Measurements from ENCODE around the gene STX1B.

Gene STX1B

DNA sequence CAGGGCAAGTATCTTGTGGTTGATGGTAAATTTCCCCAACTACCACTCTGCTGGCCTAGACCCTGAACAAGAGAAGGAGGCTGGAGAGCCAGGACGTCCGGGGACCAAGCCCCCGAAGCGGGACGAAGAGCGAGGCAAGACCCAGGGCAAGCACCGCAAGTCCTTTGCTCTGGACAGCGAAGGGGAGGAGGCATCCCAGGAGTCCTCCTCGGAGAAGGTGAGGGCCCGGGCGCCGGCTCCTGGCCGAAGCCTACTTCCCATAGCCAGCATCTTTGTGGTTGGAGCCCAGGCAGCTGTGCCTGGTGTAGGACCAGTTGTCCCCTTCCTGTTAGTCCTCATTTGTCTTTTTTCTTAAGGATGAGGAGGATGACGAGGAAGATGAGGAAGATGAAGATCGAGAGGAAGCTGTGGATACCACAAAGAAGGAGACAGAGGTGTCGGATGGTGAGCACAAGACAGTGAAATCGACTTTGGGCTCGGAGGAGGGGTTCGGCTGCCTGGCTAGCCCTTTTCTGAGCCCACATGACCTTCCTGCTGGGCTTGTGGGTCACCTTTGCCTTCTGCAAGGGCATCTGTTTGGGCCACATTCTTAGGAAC is 41.1 kb downstream of the STX1B start:
- Histone ChIP-seq H3K4me2 (ENCODE audit: low read length) (no peak overlapping the region), H3K79me2 (ENCODE audit: insufficient read depth, low read length) (no peaks in the 10 kb centered on the region), H3F3A (ENCODE audit: insufficient read depth, low read length) (no peaks in the 10 kb centered on the region), H3K36me3 (ENCODE audit: insufficient read depth, low read length) (peaks cover 87% of the 10 kb centered on the region), H3K9ac (ENCODE audit: low read length) (no peak overlapping the region), H2AFZ (ENCODE audit: low read length) (no peak overlapping the region), H3K27me3 (ENCODE audit: insufficient read depth, low read length) (no peaks in the 10 kb centered on the region), H3K9me2 (ENCODE audit: low read depth, low read length) (no peaks in the 10 kb centered on the region), H3K27ac (ENCODE audit: low read depth, low read length, poor library complexity, severe bottlenecking) (no peak overlapping the region), H3K4me1 (ENCODE audit: insufficient read depth, low read length, severe bottlenecking) (no peaks in the 10 kb centered on the region), H4K20me1 (ENCODE audit: insufficient read depth, low read length) (no peaks in the 10 kb centered on the region), H3K9me3 (ENCODE audit: low read length) (no peaks in the 10 kb centered on the region), H3K4me3 (ENCODE audit: low read depth, low read length, poor library complexity, severe bottlenecking) (no peak overlapping the region)
- TF ChIP-seq, protein P1, sequence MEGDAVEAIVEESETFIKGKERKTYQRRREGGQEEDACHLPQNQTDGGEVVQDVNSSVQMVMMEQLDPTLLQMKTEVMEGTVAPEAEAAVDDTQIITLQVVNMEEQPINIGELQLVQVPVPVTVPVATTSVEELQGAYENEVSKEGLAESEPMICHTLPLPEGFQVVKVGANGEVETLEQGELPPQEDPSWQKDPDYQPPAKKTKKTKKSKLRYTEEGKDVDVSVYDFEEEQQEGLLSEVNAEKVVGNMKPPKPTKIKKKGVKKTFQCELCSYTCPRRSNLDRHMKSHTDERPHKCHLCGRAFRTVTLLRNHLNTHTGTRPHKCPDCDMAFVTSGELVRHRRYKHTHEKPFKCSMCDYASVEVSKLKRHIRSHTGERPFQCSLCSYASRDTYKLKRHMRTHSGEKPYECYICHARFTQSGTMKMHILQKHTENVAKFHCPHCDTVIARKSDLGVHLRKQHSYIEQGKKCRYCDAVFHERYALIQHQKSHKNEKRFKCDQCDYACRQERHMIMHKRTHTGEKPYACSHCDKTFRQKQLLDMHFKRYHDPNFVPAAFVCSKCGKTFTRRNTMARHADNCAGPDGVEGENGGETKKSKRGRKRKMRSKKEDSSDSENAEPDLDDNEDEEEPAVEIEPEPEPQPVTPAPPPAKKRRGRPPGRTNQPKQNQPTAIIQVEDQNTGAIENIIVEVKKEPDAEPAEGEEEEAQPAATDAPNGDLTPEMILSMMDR (IDR thresholded peaks at IDR 0.05; ENCODE audit: low read length), result no peak
- TF ChIP-seq EZH2 (IDR thresholded peaks at IDR 0.05; ENCODE audit: borderline replicate concordance, low read length), result no peak

DNA sequence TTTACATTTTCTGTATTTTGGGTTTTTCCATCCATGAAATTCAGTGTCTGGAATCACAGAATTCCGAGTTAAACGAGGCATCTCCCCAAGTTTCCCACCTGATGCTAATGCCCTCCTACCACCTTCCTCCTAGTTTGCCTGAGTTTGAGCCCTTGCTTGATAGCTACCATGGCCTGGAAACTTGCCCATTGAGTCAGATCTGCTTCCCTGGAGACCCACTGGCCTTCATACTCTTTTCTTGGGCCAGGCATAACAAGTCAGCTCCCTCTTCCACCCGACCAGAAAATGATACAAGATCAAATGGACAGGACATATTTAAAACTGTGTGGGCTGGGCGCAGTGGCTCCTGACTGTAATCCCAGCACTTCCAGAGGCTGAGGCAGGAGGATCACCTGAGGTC is 42.6 kb downstream of the STX1B start:
- no peaks in the 10 kb centered on the region for H3K9me2 ChIP-seq (ENCODE audit: low read depth, low read length)
- H3K36me3 ChIP-seq (ENCODE audit: insufficient read depth, low read length), result peaks cover 87% of the 10 kb centered on the region
- no peaks in the 10 kb centered on the region for H3F3A ChIP-seq (ENCODE audit: insufficient read depth, low read length)
- no peaks in the 10 kb centered on the region for H3K27me3 ChIP-seq (ENCODE audit: insufficient read depth, low read length)
- H3K27ac ChIP-seq (ENCODE audit: low read depth, low read length, poor library complexity, severe bottlenecking), result no peak overlapping the region
- no peak overlapping the region for H3K4me3 ChIP-seq (ENCODE audit: low read depth, low read length, poor library complexity, severe bottlenecking)
- no peaks in the 10 kb centered on the region for H3K9me3 ChIP-seq (ENCODE audit: low read length)
- no peak overlapping the region for H3K4me2 ChIP-seq (ENCODE audit: low read length)
- no peak overlapping the region for H3K9ac ChIP-seq (ENCODE audit: low read length)
- no peaks in the 10 kb centered on the region for H3K79me2 ChIP-seq (ENCODE audit: insufficient read depth, low read length)
- H2AFZ ChIP-seq (ENCODE audit: low read length), result no peak overlapping the region
- no peaks in the 10 kb centered on the region for H4K20me1 ChIP-seq (ENCODE audit: insufficient read depth, low read length)
- H3K4me1 ChIP-seq (ENCODE audit: insufficient read depth, low read length, severe bottlenecking), result no peaks in the 10 kb centered on the region
- TF ChIP-seq EZH2 (IDR thresholded peaks at IDR 0.05; ENCODE audit: borderline replicate concordance, low read length), result no peak
- TF ChIP-seq, protein P1 (IDR thresholded peaks at IDR 0.05; ENCODE audit: low read length), result no peak

DNA sequence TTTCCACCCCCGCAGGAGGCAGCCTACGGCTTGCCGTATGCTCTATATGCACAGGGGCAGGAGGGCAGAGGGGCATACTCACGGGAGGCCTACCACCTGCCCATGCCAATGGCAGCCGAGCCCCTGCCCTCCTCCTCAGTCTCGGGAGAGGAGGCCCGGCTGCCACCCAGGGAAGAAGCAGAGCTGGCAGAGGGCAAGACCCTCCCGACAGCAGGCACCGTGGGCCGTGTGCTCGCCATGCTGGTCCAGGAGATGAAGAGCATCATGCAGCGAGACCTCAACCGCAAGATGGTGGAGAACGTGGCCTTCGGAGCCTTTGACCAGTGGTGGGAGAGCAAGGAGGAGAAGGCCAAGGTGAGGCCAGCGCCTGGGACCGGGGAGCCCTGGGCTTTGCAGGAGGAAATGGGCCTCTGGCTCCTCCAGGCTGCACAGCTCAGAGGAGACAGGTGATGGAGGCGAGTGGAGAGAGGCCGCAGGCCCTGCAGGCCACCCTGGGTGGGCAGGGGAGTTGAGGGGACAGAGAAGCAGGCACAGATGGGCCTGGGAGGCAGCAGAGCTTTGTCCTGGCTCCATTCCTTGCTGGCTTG is 44.3 kb downstream of the STX1B start:
- no peaks in the 10 kb centered on the region for H3K9me3 ChIP-seq (ENCODE audit: low read length)
- no peak overlapping the region for H2AFZ ChIP-seq (ENCODE audit: low read length)
- no peak overlapping the region for H3K4me3 ChIP-seq (ENCODE audit: low read depth, low read length, poor library complexity, severe bottlenecking)
- no peaks in the 10 kb centered on the region for H4K20me1 ChIP-seq (ENCODE audit: insufficient read depth, low read length)
- no peaks in the 10 kb centered on the region for H3K27me3 ChIP-seq (ENCODE audit: insufficient read depth, low read length)
- H3K79me2 ChIP-seq (ENCODE audit: insufficient read depth, low read length), result no peaks in the 10 kb centered on the region
- H3F3A ChIP-seq (ENCODE audit: insufficient read depth, low read length), result no peaks in the 10 kb centered on the region
- TF ChIP-seq EZH2 (IDR thresholded peaks at IDR 0.05; ENCODE audit: borderline replicate concordance, low read length), result no peak
- TF ChIP-seq, protein P1 (IDR thresholded peaks at IDR 0.05; ENCODE audit: low read length), result no peak
- no peaks in the 10 kb centered on the region for H3K4me1 ChIP-seq (ENCODE audit: insufficient read depth, low read length, severe bottlenecking)
- no peak overlapping the region for H3K9ac ChIP-seq (ENCODE audit: low read length)
- H3K36me3 ChIP-seq (ENCODE audit: insufficient read depth, low read length), result peaks cover 87% of the 10 kb centered on the region
- no peak overlapping the region for H3K4me2 ChIP-seq (ENCODE audit: low read length)
- no peaks in the 10 kb centered on the region for H3K9me2 ChIP-seq (ENCODE audit: low read depth, low read length)
- no peak overlapping the region for H3K27ac ChIP-seq (ENCODE audit: low read depth, low read length, poor library complexity, severe bottlenecking)
